Thyroid gland (tissue), 4 donors: ENCODE data around the gene MSH5.

Experiments used
- POLR2A ChIP-seq, 2 donors: fragments of 450-650 bp; IDR thresholded peaks; one replicate each; pipeline ENCODE4 v1.6.1; 2017; ENCODE audit warnings: antibody characterized with exemption in 2 of 2, mild to moderate bottlenecking in 2 of 2, moderate library complexity in 1 of 2
- TF ChIP-seq, protein P1 (sequence below), 6 experiments: fragments of 200-600 bp in 3 of 6; fragments of 450-650 bp in 3 of 6; sonication (generic) in 3 of 6; IDR thresholded peaks; one replicate each; pipeline ENCODE4 v1.5.1; 2016 to 2019; ENCODE audit warnings: antibody characterized with exemption in 6 of 6, mild to moderate bottlenecking in 2 of 6, inconsistent platforms in 1 of 6, moderate library complexity in 1 of 6

DNA sequence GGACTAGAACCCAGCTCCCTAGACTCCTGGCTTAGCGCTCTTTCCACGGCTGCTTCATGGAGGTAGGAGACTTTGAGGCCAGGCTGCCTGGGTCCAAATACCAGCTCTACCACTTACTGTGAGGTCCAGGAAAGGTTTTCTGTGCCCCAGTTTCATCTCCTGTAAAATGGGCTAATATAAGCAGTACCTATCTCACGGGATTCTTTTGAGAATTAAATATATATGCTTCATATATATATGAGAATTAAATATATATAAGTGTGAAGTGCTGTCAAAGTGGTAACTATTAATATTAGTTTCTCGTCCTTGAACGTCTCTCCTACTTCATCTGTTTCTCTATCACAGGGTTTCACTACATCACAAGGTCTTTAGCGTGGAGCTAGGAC lies 48.7 kb upstream of the MSH5 start:
- TF ChIP-seq, protein P1, sequence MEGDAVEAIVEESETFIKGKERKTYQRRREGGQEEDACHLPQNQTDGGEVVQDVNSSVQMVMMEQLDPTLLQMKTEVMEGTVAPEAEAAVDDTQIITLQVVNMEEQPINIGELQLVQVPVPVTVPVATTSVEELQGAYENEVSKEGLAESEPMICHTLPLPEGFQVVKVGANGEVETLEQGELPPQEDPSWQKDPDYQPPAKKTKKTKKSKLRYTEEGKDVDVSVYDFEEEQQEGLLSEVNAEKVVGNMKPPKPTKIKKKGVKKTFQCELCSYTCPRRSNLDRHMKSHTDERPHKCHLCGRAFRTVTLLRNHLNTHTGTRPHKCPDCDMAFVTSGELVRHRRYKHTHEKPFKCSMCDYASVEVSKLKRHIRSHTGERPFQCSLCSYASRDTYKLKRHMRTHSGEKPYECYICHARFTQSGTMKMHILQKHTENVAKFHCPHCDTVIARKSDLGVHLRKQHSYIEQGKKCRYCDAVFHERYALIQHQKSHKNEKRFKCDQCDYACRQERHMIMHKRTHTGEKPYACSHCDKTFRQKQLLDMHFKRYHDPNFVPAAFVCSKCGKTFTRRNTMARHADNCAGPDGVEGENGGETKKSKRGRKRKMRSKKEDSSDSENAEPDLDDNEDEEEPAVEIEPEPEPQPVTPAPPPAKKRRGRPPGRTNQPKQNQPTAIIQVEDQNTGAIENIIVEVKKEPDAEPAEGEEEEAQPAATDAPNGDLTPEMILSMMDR (IDR thresholded peaks at IDR 0.05), result no peak
- TF ChIP-seq POLR2A (IDR thresholded peaks at IDR 0.05), result no peak
